Ectodermal cell (in vitro differentiated cells): Measurements from ENCODE around the gene INSM1. TPM values are rescaled to one million over a fixed set of nuclear protein-coding genes. Genes with fewer than 3 reads are reported as not detected.

Experiments used
- H3K27ac ChIP-seq: 2 replicates; pipeline ENCODE4 v1.7.0; 2013; ENCODE audit warnings: mild to moderate bottlenecking, low read depth, low read length; ENCODE audit not compliant: insufficient read depth, poor library complexity, severe bottlenecking
- H3K27me3 ChIP-seq: 2 replicates; pipeline ENCODE4 v1.7.0; 2013; ENCODE audit warnings: mild to moderate bottlenecking, low read length; ENCODE audit not compliant: insufficient read depth, control insufficient read depth, poor library complexity, severe bottlenecking
- H3K36me3 ChIP-seq: one replicate; pipeline ENCODE4 v1.7.0; 2013; ENCODE audit warnings: low read length; ENCODE audit not compliant: control insufficient read depth, insufficient read depth
- H3K4me1 ChIP-seq: one replicate; pipeline ENCODE4 v1.7.0; 2013; ENCODE audit warnings: low read length; ENCODE audit not compliant: control insufficient read depth, insufficient read depth
- H3K4me3 ChIP-seq: 2 replicates; pipeline ENCODE4 v1.7.0; 2013; ENCODE audit warnings: low read depth, low read length, control low read depth; ENCODE audit not compliant: insufficient read depth
- H3K9me3 ChIP-seq: 2 replicates; pipeline ENCODE4 v1.7.0; 2013; ENCODE audit warnings: mild to moderate bottlenecking, low read length, moderate library complexity; ENCODE audit not compliant: control insufficient read depth
- WGBS, 2 experiments: methylation state at CpG; one replicate each; pipeline ENCODE4 v1.1.7; 2013; ENCODE audit warnings: missing lambda C conversion rate in 2 of 2; 5-methylcytosine and 5-hydroxymethylcytosine counted together
- polyA plus RNA-seq, 4 experiments: library from polyadenylated mRNA; stranded (reverse); fragments of 50-300 nt; gene quantifications; one replicate each; pipeline ENCODE4 v1.2.3, GENCODE V29; 2013

INSM1 gene
- polyA plus RNA-seq (2013, experiment 1 of 4) = 2.2 TPM
- polyA plus RNA-seq (2013, experiment 2 of 4) = 3.1 TPM
- polyA plus RNA-seq (2013, experiment 3 of 4) = 4.7 TPM
- 5.8 TPM for polyA plus RNA-seq (2013, experiment 4 of 4)

- Histone ChIP-seq H3K27ac (peak within 1 kb of the TSS; percentile 67), H3K4me1 (peaks cover 29% of the 10 kb centered on the region), H3K27me3 (peaks cover 100% of the 10 kb centered on the region), H3K4me3 (peak within 1 kb of the TSS; percentile 40), H3K9me3 (no peaks in the 10 kb centered on the region), H3K36me3 (no peaks in the 10 kb centered on the region)
- WGBS, 2 experiments = 0% methylated on average over 108 of the region's 108 CpGs
Measured at GRCh38 chr20:20367575-20368417, at the start of gene INSM1. Gene INSM1 (plus strand): TSS chr20:20368104. CDS start chr20:20368268, 164 bp downstream.

- no peaks in the 10 kb centered on the region for H3K4me1 ChIP-seq
- WGBS, 2 experiments = 85 to 87% methylated on average over 9 of the region's 9 CpGs
- H3K4me3 ChIP-seq = no peak overlapping the region
- H3K9me3 ChIP-seq = no peaks in the 10 kb centered on the region
- H3K27ac ChIP-seq = no peak overlapping the region
- H3K27me3 ChIP-seq = no peaks in the 10 kb centered on the region
- no peaks in the 10 kb centered on the region for H3K36me3 ChIP-seq
Measured at GRCh38 chr20:20318365-20319161, 49.3 kb upstream of the INSM1 start.

GRCh38 chr20:20321134-20321533 is 46.8 kb upstream of the INSM1 start:
- H3K4me3 ChIP-seq = no peak overlapping the region
- H3K4me1 ChIP-seq = no peaks in the 10 kb centered on the region
- H3K9me3 ChIP-seq = no peaks in the 10 kb centered on the region
- no peak overlapping the region for H3K27ac ChIP-seq
- no peaks in the 10 kb centered on the region for H3K27me3 ChIP-seq
- H3K36me3 ChIP-seq = no peaks in the 10 kb centered on the region
- no CpG with 5 or more reads among the region's 1 CpG for WGBS, 2 experiments

GRCh38 chr20:20321917-20322316 is 46.0 kb upstream of the INSM1 start:
- Histone ChIP-seq H3K36me3 (no peaks in the 10 kb centered on the region), H3K4me1 (no peaks in the 10 kb centered on the region), H3K27me3 (no peaks in the 10 kb centered on the region), H3K9me3 (no peaks in the 10 kb centered on the region), H3K27ac (no peak overlapping the region), H3K4me3 (no peak overlapping the region)
- WGBS, 2 experiments = 93 to 100% methylated on average over 1 of the region's 1 CpG

GRCh38 chr20:20322912-20323311 is 45.0 kb upstream of the INSM1 start:
- WGBS, 2 experiments = 90 to 92% methylated on average over 6 of the region's 6 CpGs
- Histone ChIP-seq H3K27ac (no peak overlapping the region), H3K27me3 (no peaks in the 10 kb centered on the region), H3K36me3 (no peaks in the 10 kb centered on the region), H3K4me3 (no peak overlapping the region), H3K4me1 (no peaks in the 10 kb centered on the region), H3K9me3 (no peaks in the 10 kb centered on the region)

GRCh38 chr20:20327746-20328145 is 40.2 kb upstream of the INSM1 start:
- H3K4me3 ChIP-seq = no peak overlapping the region
- no peak overlapping the region for H3K27ac ChIP-seq
- H3K27me3 ChIP-seq = no peaks in the 10 kb centered on the region
- no peaks in the 10 kb centered on the region for H3K36me3 ChIP-seq
- WGBS, 2 experiments = 94 to 96% methylated on average over 6 of the region's 6 CpGs
- H3K4me1 ChIP-seq = no peaks in the 10 kb centered on the region
- H3K9me3 ChIP-seq = no peaks in the 10 kb centered on the region

GRCh38 chr20:20329564-20329963 is 38.3 kb upstream of the INSM1 start:
- Histone ChIP-seq H3K27me3 (no peaks in the 10 kb centered on the region), H3K27ac (no peak overlapping the region), H3K4me3 (no peak overlapping the region), H3K36me3 (no peaks in the 10 kb centered on the region), H3K9me3 (no peaks in the 10 kb centered on the region), H3K4me1 (no peaks in the 10 kb centered on the region)
- 91% methylated on average over 13 of the region's 13 CpGs for WGBS, 2 experiments

GRCh38 chr20:20331156-20331555 is 36.7 kb upstream of the INSM1 start:
- no peak overlapping the region for H3K4me3 ChIP-seq
- H3K36me3 ChIP-seq = no peaks in the 10 kb centered on the region
- no peak overlapping the region for H3K27ac ChIP-seq
- no peaks in the 10 kb centered on the region for H3K9me3 ChIP-seq
- WGBS, 2 experiments = 100% methylated on average over 1 of the region's 1 CpG
- H3K4me1 ChIP-seq = no peaks in the 10 kb centered on the region
- H3K27me3 ChIP-seq = no peaks in the 10 kb centered on the region

GRCh38 chr20:20331817-20332216 is 36.1 kb upstream of the INSM1 start:
- no peaks in the 10 kb centered on the region for H3K4me1 ChIP-seq
- no peak overlapping the region for H3K4me3 ChIP-seq
- no peaks in the 10 kb centered on the region for H3K36me3 ChIP-seq
- WGBS, 2 experiments = 91 to 93% methylated on average over 2 of the region's 2 CpGs
- no peaks in the 10 kb centered on the region for H3K9me3 ChIP-seq
- H3K27me3 ChIP-seq = no peaks in the 10 kb centered on the region
- H3K27ac ChIP-seq = no peak overlapping the region

- no peaks in the 10 kb centered on the region for H3K36me3 ChIP-seq
- H3K9me3 ChIP-seq = no peaks in the 10 kb centered on the region
- no peaks in the 10 kb centered on the region for H3K27me3 ChIP-seq
- 85 to 91% methylated on average over 6 of the region's 6 CpGs for WGBS, 2 experiments
- H3K4me3 ChIP-seq = no peak overlapping the region
- no peaks in the 10 kb centered on the region for H3K4me1 ChIP-seq
- H3K27ac ChIP-seq = no peak overlapping the region
Measured at GRCh38 chr20:20333866-20334265, 34.0 kb upstream of the INSM1 start.
